Activated T-cell treated with anti-CD3 and anti-CD28 coated beads, Interleukin-2, amount 50 U/mL, for 1 hour (primary cell): ENCODE data around the gene MECR.
"Not testable (repeated sequence)": the region's sequence is repeated elsewhere in the genome, so short reads cannot be mapped to it uniquely, and the experiment has no call there.

ENCODE experiments used
- DNase-seq: peaks from one replicate; pipeline ENCODE4 v3.0.0-alpha.2; 2020

The MECR gene

DNA sequence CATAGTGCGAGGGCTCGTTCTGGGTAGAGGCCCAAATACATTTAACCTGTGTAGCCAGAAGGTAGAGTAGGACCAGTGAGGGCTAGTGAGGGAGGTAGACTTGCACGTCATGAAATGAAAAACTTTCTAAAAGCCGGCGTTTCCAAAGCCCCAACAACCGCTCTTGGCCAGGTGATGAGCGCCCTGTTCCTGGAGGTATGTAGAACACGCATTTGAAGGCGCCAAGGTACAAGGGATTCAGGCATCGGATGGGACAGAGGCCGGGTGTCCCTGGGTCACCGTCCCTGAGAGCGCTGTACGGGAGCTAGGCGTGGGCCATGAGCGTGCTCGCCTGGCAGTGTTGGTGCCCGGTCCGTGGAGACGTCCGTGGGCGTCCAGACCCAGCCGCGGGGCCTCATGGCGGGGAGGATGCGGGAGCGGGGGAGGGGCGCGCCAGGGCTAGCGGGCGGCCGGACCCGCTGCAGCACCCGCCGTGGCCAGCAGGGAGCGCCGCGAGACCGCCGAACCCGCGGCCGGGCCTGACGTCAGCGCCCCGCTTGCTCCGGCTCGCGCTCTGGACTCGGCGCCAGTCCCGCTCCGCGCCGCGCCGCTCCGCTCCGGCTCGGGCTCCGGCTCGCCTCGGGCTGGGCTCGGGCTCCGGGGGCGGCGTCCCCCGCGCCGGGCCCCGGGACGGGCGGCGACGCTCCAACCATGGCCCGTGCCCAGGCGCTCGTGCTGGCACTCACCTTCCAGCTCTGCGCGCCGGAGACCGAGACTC is 5.4 kb upstream of the MECR start, which contains the start of gene PTPRU:
PTPRU (plus strand) TSS at position 568 of the 757 bp plus-strand sequence; CDS start at position 691, 123 bp downstream.
- peak; percentile 88 for DNase-seq

DNA sequence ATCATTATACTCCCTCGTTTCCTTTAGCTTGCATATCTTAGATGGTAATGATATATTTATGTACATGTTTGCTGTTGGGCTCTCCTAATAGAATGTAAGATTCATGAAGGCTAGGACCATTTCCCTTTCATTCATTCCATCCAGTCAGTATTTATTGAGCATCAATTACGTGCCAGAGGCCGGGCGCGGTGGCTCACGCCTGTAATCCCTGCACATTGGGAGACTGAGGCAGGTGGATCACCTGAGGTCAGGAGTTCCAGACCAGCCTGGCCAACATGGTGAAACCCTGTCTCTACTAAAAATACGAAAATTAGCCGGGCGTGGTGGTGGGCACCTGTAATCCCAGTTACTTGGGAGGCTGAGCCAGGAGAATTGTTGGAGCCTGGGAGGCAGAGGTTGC is 4.1 kb upstream of the MECR start:
- DNase-seq = not testable (repeated sequence)

- DNase-seq = no peak
These were observed 3.7 kb upstream of the MECR start for GRCh38 chr1:29234471-29234870.

DNA sequence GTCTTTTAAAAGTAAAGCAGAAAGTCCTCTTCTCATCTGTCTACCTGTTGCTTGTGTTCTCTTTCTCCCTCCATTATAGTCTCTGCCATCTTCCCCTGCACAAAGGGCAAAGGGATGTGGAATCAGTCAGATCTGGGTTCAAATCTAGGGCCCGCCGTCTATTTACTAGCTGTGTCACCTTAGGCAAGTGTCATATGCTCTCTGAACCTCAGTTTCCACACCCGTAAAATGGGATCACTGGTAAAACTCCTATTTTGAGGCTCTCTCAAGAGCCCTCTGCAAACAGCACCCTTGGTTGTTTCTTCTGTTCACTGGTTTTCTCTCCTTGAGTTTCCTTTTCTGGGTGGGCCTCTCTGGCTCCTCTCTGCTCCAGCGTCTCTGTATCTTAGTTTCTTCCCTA is 3.0 kb upstream of the MECR start:
- DNase-seq = no peak

- DNase-seq = no peak
These were observed 1.7 kb upstream of the MECR start for GRCh38 chr1:29232387-29232786.

DNA sequence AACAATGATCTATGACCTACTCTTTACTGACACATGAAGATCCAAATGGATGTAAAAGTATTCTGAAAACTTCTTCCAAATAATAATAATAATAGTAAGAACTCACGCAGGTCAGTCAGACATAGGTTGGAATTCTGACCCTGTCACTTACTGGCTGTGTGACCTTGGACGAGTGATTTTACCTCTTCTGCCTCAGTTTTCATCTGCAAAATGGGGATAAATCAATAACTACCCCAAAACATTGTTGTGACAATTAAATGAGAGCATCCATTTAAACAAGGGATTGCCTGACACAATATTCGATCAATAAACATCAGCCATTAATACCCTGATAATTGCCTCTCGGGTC is 556 bp downstream of the MECR start:
- no peak for DNase-seq

GRCh38 chr1:29227511-29227910 is 3.2 kb downstream of the MECR start:
- no peak for DNase-seq

- DNase-seq = no peak
These were observed 5.4 kb downstream of the MECR start for GRCh38 chr1:29225361-29225760.

DNA sequence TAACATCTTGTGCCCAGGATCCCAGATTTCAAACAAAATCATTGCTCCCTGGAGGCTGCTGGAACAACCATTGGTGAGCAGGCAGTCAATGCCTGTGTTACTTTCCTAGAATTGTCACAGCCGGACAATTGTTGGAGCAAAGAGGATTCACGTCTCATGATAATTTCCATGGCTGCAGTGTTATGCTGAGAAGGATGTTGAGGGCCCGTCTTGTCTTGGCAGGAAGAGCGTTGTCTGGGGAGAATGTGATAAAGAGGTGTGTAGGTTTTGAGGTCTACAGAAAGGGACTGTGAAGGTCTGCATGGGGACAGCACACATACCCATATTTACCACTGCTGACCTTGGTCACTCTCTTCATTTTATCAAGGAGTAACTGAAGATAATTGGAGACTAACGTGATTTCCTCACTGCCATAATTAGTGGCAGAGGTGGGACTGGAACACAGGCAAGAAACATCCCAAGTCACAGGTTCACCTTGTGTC is 6.3 kb downstream of the MECR start:
- no peak for DNase-seq

DNA sequence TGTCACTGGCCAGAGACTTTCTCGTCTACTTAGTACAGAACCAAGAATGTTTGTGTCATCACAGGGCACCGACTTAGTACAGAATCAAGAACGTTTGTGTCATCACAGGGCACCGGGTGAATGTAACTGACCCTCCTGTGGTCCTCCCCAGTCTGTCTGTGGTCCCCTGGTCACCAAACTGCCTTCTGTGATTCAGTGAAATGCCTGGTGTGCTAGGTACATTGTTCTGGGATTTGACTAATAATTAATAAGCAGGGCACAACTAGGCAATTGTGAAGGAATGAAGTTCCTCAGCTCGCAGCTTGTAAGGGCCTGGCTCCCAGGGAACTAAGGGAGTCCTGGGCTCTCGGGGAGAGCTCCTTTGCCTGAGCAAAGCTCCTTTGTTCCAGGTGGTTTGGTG is 7.2 kb downstream of the MECR start:
- no peak for DNase-seq

GRCh38 chr1:29222686-29223085 is 8.0 kb downstream of the MECR start:
- no peak for DNase-seq

- not testable (repeated sequence) for DNase-seq
These were observed 8.5 kb downstream of the MECR start for GRCh38 chr1:29222260-29222659.

DNA sequence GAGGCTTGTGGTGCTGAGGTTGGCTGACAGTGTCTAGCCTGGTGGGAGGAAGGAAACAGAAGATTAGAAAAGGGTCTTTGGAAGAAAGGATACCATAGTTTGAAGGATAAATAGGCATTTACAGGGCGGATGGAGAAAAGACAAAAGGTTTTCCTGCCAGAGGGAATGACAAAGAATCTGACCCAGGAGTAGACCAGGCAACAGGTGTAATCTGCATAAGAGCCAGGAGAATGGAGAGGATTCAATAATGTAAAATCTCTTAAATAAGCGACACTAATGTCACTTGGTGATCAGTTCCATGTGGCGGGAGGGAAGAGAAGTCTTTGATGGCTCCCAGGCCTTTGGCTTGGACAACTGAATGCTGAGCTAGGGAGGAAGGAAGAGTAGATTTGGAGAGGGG is 9.4 kb downstream of the MECR start:
- DNase-seq = no peak

- no peak for DNase-seq
These were observed 12.5 kb downstream of the MECR start for GRCh38 chr1:29218223-29218622.

GRCh38 chr1:29217633-29218032 is 13.1 kb downstream of the MECR start:
- DNase-seq = no peak

GRCh38 chr1:29213055-29213454 is 17.7 kb downstream of the MECR start:
- DNase-seq = no peak

GRCh38 chr1:29211086-29212030 is 19.4 kb downstream of the MECR start:
- no peak for DNase-seq

- DNase-seq = no peak
These were observed 20.3 kb downstream of the MECR start for GRCh38 chr1:29210278-29211085.

DNA sequence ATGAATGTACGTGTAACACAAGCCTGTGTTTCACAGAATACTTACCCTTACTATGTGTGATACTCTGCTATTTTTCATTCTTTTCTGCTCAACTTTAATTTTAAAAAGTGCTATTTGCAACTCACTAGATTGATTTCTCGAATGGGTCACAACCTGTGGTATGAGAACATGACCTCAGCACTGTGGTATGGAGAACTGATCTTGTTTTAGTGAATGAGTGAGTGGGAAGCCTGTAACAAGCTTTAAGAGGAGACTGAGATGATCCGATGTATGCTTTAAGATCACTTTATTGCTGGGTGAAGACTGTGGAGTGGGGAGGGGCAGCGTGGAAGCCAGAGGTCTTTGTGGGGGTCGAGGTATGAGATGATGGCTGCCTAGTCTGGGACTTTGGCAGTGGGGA is 21.6 kb downstream of the MECR start:
- no peak for DNase-seq

DNA sequence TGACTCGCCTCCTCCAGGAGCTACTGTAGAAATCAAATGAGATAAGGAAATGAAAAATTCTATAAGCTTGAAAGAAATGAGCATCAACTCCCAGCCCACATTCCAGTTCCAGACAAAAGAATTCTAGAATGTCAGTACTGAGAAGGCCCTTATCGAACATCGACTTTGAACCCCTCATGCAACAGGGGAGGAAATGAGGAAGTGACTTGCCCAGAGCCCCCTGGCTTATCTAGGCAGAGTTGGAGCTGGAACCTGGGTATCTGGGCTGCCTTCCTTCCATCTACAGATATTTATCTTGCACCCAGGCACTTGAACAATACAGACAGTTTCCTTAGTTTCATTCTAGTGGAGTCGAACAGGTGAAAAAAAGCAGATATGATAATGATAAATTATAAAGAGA is 22.3 kb downstream of the MECR start:
- DNase-seq = no peak

- peak; percentile 88 for DNase-seq
These were observed 28.0 kb downstream of the MECR start for GRCh38 chr1:29202584-29203340.

DNA sequence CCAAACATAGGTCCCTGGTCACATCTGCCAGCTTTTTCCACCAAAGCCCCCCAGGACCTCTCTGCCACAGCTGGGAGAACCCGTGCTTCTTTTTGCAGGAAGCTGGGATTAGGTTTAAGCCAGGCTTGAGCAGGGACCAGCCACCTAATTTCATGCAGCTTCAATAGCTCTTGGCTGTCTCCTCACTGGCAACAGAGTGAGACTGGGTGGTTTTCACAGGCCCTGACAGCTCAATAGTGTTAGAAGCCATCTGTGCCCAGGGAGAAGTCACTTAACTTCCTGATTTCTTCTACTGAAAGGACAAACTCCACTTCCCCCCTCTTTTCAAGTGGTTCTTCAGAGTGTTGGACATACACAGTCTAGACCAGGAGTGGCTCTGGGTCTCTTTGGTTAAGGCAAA is 28.7 kb downstream of the MECR start:
- DNase-seq = no peak
